Stomach (tissue), 9 donors: ENCODE measurements around the gene PRM3. TPM values are rescaled to one million over a fixed set of nuclear protein-coding genes. Genes with fewer than 3 reads are reported as not detected.
"Not testable (repeated sequence)": the region's sequence is repeated elsewhere in the genome, so short reads cannot be mapped to it uniquely, and the experiment has no call there.

Experiments used
- DNase-seq, 2 donors: peaks; one replicate each; pipeline versions ENCODE4 v3.0.0 to v3.0.0-alpha.2; 2013 to 2019
- H3K27ac ChIP-seq, 5 donors: fragments of 200-600 bp in 4 of 5; sonication (generic) in 4 of 5; one replicate each; pipeline ENCODE4 v1.5.1; 2013 to 2019; ENCODE audit warnings: mild to moderate bottlenecking in 1 of 5, moderate library complexity in 1 of 5
- H3K27me3 ChIP-seq, 3 donors: fragments of 200-600 bp; sonication (generic); one replicate each; pipeline ENCODE4 v1.5.1; 2017 to 2019; ENCODE audit warnings: mixed run types in 1 of 3
- H3K36me3 ChIP-seq, 4 donors: fragments of 200-600 bp; sonication (generic); 1 replicate in 3 of 4; 2 replicates in 1 of 4; pipeline ENCODE4 v1.5.1; 2016 to 2019
- H3K4me1 ChIP-seq, 4 donors: fragments of 200-600 bp; sonication (generic); one replicate each; pipeline ENCODE4 v1.5.1; 2016 to 2019
- H3K4me3 ChIP-seq, 4 donors: fragments of 200-600 bp; sonication (generic) in 3 of 4; one replicate each; pipeline ENCODE4 v1.5.1; 2016 to 2019; ENCODE audit warnings: mild to moderate bottlenecking in 1 of 4
- H3K9me3 ChIP-seq, 4 donors: fragments of 200-600 bp; sonication (generic); one replicate each; pipeline ENCODE4 v1.5.1; 2016 to 2019
- EP300 ChIP-seq: sonication (generic); formaldehyde crosslinking; IDR thresholded peaks from one replicate; pipeline ENCODE4 v1.6.1; 2017; ENCODE audit warnings: antibody characterized with exemption
- POLR2A ChIP-seq, 4 donors: fragments of 450-650 bp; IDR thresholded peaks; one replicate each; pipeline ENCODE4 v1.6.1; 2016; ENCODE audit warnings: antibody characterized with exemption in 4 of 4, control low read depth in 2 of 4, mild to moderate bottlenecking in 1 of 4, moderate library complexity in 1 of 4
- POLR2AphosphoS5 ChIP-seq, 3 donors: sonication (generic); formaldehyde crosslinking; IDR thresholded peaks; one replicate each; pipeline ENCODE4 v1.6.1; 2016; ENCODE audit warnings: antibody characterized with exemption in 3 of 3
- WGBS, 5 donors: extraction: QIAGEN DNeasy Blood & Tissue Kit in 3 of 5; methylation state at CpG; one replicate each; pipeline versions ENCODE4 v1.1.5 to v1.1.7; 2013 to 2018; 5-methylcytosine and 5-hydroxymethylcytosine counted together
- intact Hi-C: fragments of 100-400 bp; cut with DNase I; formaldehyde crosslinking; loops from one replicate; pipeline ENCODE4 v1.15.1; 2023; ENCODE audit warnings: low total_unique reads
- polyA plus RNA-seq, 3 donors: library from polyadenylated mRNA; stranded (reverse); fragments of 200-250 nt; gene quantifications; one replicate each; pipeline ENCODE4 v1.2.3, GENCODE V29; 2013
- total RNA-seq, 5 donors: library from RNA; depleted of rRNA; stranded (reverse); fragments of >200 nt; gene quantifications; one replicate each; pipeline versions ENCODE4 v1.1.0 to v1.2.3, GENCODE V29; 2014 to 2016
- TF ChIP-seq, protein P1 (sequence below), 7 experiments: fragments of 450-650 bp in 4 of 7; fragments of 200-600 bp in 3 of 7; sonication (generic) in 3 of 7; IDR thresholded peaks; one replicate each; pipeline ENCODE4 v1.5.1; 2016 to 2019; ENCODE audit warnings: antibody characterized with exemption in 7 of 7, control low read depth in 2 of 7, mild to moderate bottlenecking in 1 of 7
- donor health status: healthy with polysubstance abuse.
- donor health status: Bipolar disorder and iron deficiency.
- donor health status: healthy.

Gene PRM3
- total and polyA plus RNA-seq, 8 donors = not detected

GRCh38 chr16:11290102-11290893 is 16.9 kb upstream of the PRM3 start:
- Histone ChIP-seq H3K36me3 (no peaks in the 10 kb centered on the region), H3K4me3 (no peak overlapping the region), H3K4me1 (no peaks in the 10 kb centered on the region), H3K27me3 (no peaks in the 10 kb centered on the region), H3K9me3 (no peaks in the 10 kb centered on the region), H3K27ac (no peak overlapping the region)
- 91 to 94% (median 93%) methylated on average over 8 of the region's 8 CpGs for WGBS, 5 donors
- intact Hi-C loops = no loop called here
- DNase-seq = no peak
- TF ChIP-seq EP300 = no peak
- TF ChIP-seq POLR2A (IDR thresholded peaks at IDR 0.05) = no peak
- TF ChIP-seq, protein P1, sequence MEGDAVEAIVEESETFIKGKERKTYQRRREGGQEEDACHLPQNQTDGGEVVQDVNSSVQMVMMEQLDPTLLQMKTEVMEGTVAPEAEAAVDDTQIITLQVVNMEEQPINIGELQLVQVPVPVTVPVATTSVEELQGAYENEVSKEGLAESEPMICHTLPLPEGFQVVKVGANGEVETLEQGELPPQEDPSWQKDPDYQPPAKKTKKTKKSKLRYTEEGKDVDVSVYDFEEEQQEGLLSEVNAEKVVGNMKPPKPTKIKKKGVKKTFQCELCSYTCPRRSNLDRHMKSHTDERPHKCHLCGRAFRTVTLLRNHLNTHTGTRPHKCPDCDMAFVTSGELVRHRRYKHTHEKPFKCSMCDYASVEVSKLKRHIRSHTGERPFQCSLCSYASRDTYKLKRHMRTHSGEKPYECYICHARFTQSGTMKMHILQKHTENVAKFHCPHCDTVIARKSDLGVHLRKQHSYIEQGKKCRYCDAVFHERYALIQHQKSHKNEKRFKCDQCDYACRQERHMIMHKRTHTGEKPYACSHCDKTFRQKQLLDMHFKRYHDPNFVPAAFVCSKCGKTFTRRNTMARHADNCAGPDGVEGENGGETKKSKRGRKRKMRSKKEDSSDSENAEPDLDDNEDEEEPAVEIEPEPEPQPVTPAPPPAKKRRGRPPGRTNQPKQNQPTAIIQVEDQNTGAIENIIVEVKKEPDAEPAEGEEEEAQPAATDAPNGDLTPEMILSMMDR (IDR thresholded peaks at IDR 0.05) = no peak
- TF ChIP-seq POLR2AphosphoS5 (IDR thresholded peaks at IDR 0.05) = no peak

GRCh38 chr16:11289696-11290095 is 16.3 kb upstream of the PRM3 start:
- H3K27ac ChIP-seq, DNase-seq, H3K9me3 ChIP-seq, intact Hi-C loops, H3K27me3 ChIP-seq, H3K36me3 ChIP-seq, H3K4me1 ChIP-seq, H3K4me3 ChIP-seq: not testable (repeated sequence)
- 81 to 96% (median 89%) methylated on average over 4 of the region's 4 CpGs for WGBS, 5 donors

DNA sequence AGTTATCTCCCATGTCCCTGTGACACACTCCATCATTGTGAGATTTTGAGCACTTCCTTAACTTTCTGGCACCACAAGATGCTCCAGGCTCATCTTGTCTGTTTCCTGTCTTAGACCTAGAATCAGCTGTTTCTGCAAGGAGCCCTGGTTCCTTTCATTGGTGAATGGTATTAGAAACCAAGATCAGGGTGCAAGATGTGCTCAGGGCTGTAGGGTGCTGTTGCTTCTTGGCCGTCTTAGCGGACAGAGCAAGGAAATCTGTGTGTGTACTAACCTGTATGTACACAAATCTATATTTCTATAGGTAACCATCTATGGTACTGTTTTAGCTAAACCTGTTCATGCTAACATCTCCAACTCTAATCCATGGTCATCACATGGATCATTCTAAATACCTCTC is 15.8 kb upstream of the PRM3 start:
- no peak for DNase-seq
- intact Hi-C loops = no loop called here
- TF ChIP-seq EP300 (no peak), POLR2AphosphoS5 (IDR thresholded peaks at IDR 0.05) (no peak), POLR2A (IDR thresholded peaks at IDR 0.05) (no peak)
- TF ChIP-seq, protein P1 (IDR thresholded peaks at IDR 0.05) = no peak
- Histone ChIP-seq H3K9me3 (no peaks in the 10 kb centered on the region), H3K4me1 (no peaks in the 10 kb centered on the region), H3K27ac (no peak overlapping the region), H3K36me3 (no peaks in the 10 kb centered on the region), H3K4me3 (no peak overlapping the region), H3K27me3 (no peaks in the 10 kb centered on the region)
- WGBS, 5 donors = 95 to 100% (median 98%) methylated on average over 2 of the region's 2 CpGs

- Histone ChIP-seq H3K4me3 (no peak overlapping the region), H3K27ac (no peak overlapping the region), H3K27me3 (no peaks in the 10 kb centered on the region), H3K36me3 (no peaks in the 10 kb centered on the region), H3K4me1 (no peaks in the 10 kb centered on the region), H3K9me3 (no peaks in the 10 kb centered on the region)
- intact Hi-C loops = no loop called here
- 80 to 93% (median 85%) methylated on average over 2 of the region's 2 CpGs for WGBS, 5 donors
- DNase-seq = no peak
- TF ChIP-seq, protein P1 (IDR thresholded peaks at IDR 0.05) = no peak
- TF ChIP-seq POLR2AphosphoS5 (IDR thresholded peaks at IDR 0.05) (no peak), POLR2A (IDR thresholded peaks at IDR 0.05) (no peak), EP300 (no peak)
Measured at GRCh38 chr16:11285842-11286241, 12.4 kb upstream of the PRM3 start.

- TF ChIP-seq POLR2A (IDR thresholded peaks at IDR 0.05) = no peak
- TF ChIP-seq EP300 = no peak
- TF ChIP-seq, protein P1 (IDR thresholded peaks at IDR 0.05) = no peak
- TF ChIP-seq POLR2AphosphoS5 (IDR thresholded peaks at IDR 0.05) = no peak
- Histone ChIP-seq H3K4me3 (no peak overlapping the region), H3K4me1 (peaks cover 12 to 14% (median 13%) of the 10 kb centered on the region in 4 donors), H3K27ac (no peak overlapping the region), H3K27me3 (no peaks in the 10 kb centered on the region), H3K9me3 (no peaks in the 10 kb centered on the region), H3K36me3 (no peaks in the 10 kb centered on the region)
- intact Hi-C loops = no loop called here
- no peak for DNase-seq
- WGBS, 5 donors = 71 to 77% (median 72%) methylated on average over 4 of the region's 4 CpGs
Measured at GRCh38 chr16:11283820-11284248, 10.4 kb upstream of the PRM3 start.
